Measurements from ENCODE around the gene CCNL2. TPM values are rescaled to one million over a fixed set of nuclear protein-coding genes. Genes with fewer than 3 reads are reported as not detected.
"Not testable (repeated sequence)": the region's sequence is repeated elsewhere in the genome, so short reads cannot be mapped to it uniquely, and the experiment has no call there.

CCNL2 gene
- total RNA-seq, result 10 to 100 TPM; 61.2 to 83.1 (median 67.2) TPM
- polyA plus RNA-seq, result 81.7 TPM
- long read RNA-seq, donor 1, transcript CCNL2-202 (6 exons, 1,186 nt), result major isoform, 12 of 85 reads
- long read RNA-seq, donor 1, transcript CCNL2-201 (11 exons, 2,305 nt), result minor isoform, 11 of 85 reads
- long read RNA-seq, donor 1, transcript CCNL2-204 (6 exons, 3,082 nt), result minor isoform, 6 of 85 reads
- long read RNA-seq, donor 1, partial matches to known transcripts, result 12 of 85 reads
- long read RNA-seq, donor 1, other reads (novel, unspliced or antisense), result 43 of 85 reads
- long read RNA-seq, donor 2, transcript CCNL2-204 (6 exons, 3,082 nt), result major isoform, 5 of 28 reads
- long read RNA-seq, donor 2, partial matches to known transcripts, result 2 of 28 reads
- long read RNA-seq, donor 2, other reads (novel, unspliced or antisense), result 15 of 28 reads
- long read RNA-seq, donor 3, transcript CCNL2-202 (6 exons, 1,186 nt), result minor isoform, 14 of 340 reads
- long read RNA-seq, donor 3, transcript CCNL2-204 (6 exons, 3,082 nt), result major isoform, 101 of 340 reads
- long read RNA-seq, donor 3, transcript CCNL2-201 (11 exons, 2,305 nt), result minor isoform, 32 of 340 reads
- long read RNA-seq, donor 3, partial matches to known transcripts, result 50 of 340 reads
- long read RNA-seq, donor 3, other reads (novel, unspliced or antisense), result 136 of 340 reads
- long read RNA-seq, donor 4, transcript CCNL2-204 (6 exons, 3,082 nt), result major isoform, 11 of 44 reads
- long read RNA-seq, donor 4, transcript CCNL2-201 (11 exons, 2,305 nt), result minor isoform, 5 of 44 reads
- long read RNA-seq, donor 4, partial matches to known transcripts, result 2 of 44 reads
- long read RNA-seq, donor 4, other reads (novel, unspliced or antisense), result 22 of 44 reads

- peak within 1 kb of the TSS; percentile 82 for H3K27ac ChIP-seq (ENCODE audit: low read length)
- WGBS, result under 1% methylated on average over 86 of the region's 86 CpGs
- peak; percentile 97 to 98 for ATAC-seq
- no peaks in the 10 kb centered on the region for H3K9me3 ChIP-seq (ENCODE audit: control insufficient read depth, low read length)
- DNase-seq, result peak; percentile 99 to 100 (median 100)
- H3K4me3 ChIP-seq (ENCODE audit: low read length), result peak within 1 kb of the TSS; percentile 92
- intact Hi-C loops (cut with DNase I), result no loop called here
- H3K4me1 ChIP-seq (ENCODE audit: control insufficient read depth, insufficient read depth, low read length), result peaks cover 7% of the 10 kb centered on the region
- H3K27me3 ChIP-seq (ENCODE audit: control insufficient read depth, insufficient read depth), result no peaks in the 10 kb centered on the region
Measured at GRCh38 chr1:1399187-1399871, at the start of gene CCNL2. Gene CCNL2 (minus strand): TSS chr1:1399335. CDS start chr1:1399306, 29 bp downstream.

- ATAC-seq; H3K4me1 ChIP-seq (ENCODE audit: control insufficient read depth, insufficient read depth, low read length); H3K27ac ChIP-seq (ENCODE audit: low read length); H3K27me3 ChIP-seq (ENCODE audit: control insufficient read depth, insufficient read depth); intact Hi-C loops (cut with DNase I); H3K9me3 ChIP-seq (ENCODE audit: control insufficient read depth, low read length); H3K4me3 ChIP-seq (ENCODE audit: low read length): not testable (repeated sequence)
- peak in 1 of 3 donors; percentile 24 for DNase-seq
- 90% methylated on average over 19 of the region's 19 CpGs for whole genome bisulfite sequencing
Measured at GRCh38 chr1:1446631-1447030, 47.5 kb upstream of the CCNL2 start.

- Histone ChIP-seq H3K4me3 (ENCODE audit: low read length) (no peak overlapping the region), H3K9me3 (ENCODE audit: control insufficient read depth, low read length) (no peaks in the 10 kb centered on the region), H3K4me1 (ENCODE audit: control insufficient read depth, insufficient read depth, low read length) (no peaks in the 10 kb centered on the region), H3K27ac (ENCODE audit: low read length) (no peak overlapping the region), H3K27me3 (ENCODE audit: control insufficient read depth, insufficient read depth) (no peaks in the 10 kb centered on the region)
- ATAC-seq (peak in 1 of 2 donors; percentile 9), DNase-seq (peak in 2 of 3 donors; percentile 44 to 67)
- intact Hi-C loops (cut with DNase I), result loop anchor here in 1 of 4 donors (5.0 kb wide), 1 partner anchor 55 kb away; no protein-coding TSS in a partner anchor
- WGBS, result 81% methylated on average over 32 of the region's 32 CpGs
Measured at GRCh38 chr1:1442069-1442770, 43.1 kb upstream of the CCNL2 start.

- no peaks in the 10 kb centered on the region for H3K9me3 ChIP-seq (ENCODE audit: control insufficient read depth, low read length)
- no peaks in the 10 kb centered on the region for H3K27me3 ChIP-seq (ENCODE audit: control insufficient read depth, insufficient read depth)
- H3K27ac ChIP-seq (ENCODE audit: low read length), result no peak overlapping the region
- intact Hi-C loops (cut with DNase I), result loop anchor here in 1 of 4 donors (5.0 kb wide), 1 partner anchor 56 kb away; no protein-coding TSS in a partner anchor
- H3K4me1 ChIP-seq (ENCODE audit: control insufficient read depth, insufficient read depth, low read length), result no peaks in the 10 kb centered on the region
- no peak overlapping the region for H3K4me3 ChIP-seq (ENCODE audit: low read length)
- WGBS, result 43% methylated on average over 29 of the region's 29 CpGs
- DNase-seq (peak; percentile 57 to 87 (median 83)), ATAC-seq (peak; percentile 73 to 74)
Measured at GRCh38 chr1:1441002-1441888, 42.1 kb upstream of the CCNL2 start.

GRCh38 chr1:1440262-1441001 lies 41.3 kb upstream of the CCNL2 start:
- ATAC-seq (no peak), DNase-seq (peak in 2 of 3 donors; percentile 55 to 71)
- Histone ChIP-seq H3K4me1 (ENCODE audit: control insufficient read depth, insufficient read depth, low read length) (no peaks in the 10 kb centered on the region), H3K9me3 (ENCODE audit: control insufficient read depth, low read length) (no peaks in the 10 kb centered on the region), H3K4me3 (ENCODE audit: low read length) (no peak overlapping the region), H3K27me3 (ENCODE audit: control insufficient read depth, insufficient read depth) (no peaks in the 10 kb centered on the region), H3K27ac (ENCODE audit: low read length) (no peak overlapping the region)
- intact Hi-C loops (cut with DNase I), result loop anchor here in 1 of 4 donors (5.0 kb wide), 1 partner anchor 57 kb away; no protein-coding TSS in a partner anchor
- 72% methylated on average over 26 of the region's 26 CpGs for WGBS

- H3K9me3 ChIP-seq (ENCODE audit: control insufficient read depth, low read length), result no peaks in the 10 kb centered on the region
- ATAC-seq, result no peak
- H3K27me3 ChIP-seq (ENCODE audit: control insufficient read depth, insufficient read depth), result no peaks in the 10 kb centered on the region
- WGBS, result 83% methylated on average over 82 of the region's 82 CpGs
- peak in 2 of 3 donors; percentile 55 for DNase-seq
- no peak overlapping the region for H3K27ac ChIP-seq (ENCODE audit: low read length)
- intact Hi-C loops (cut with DNase I), result loop anchor here in 1 of 4 donors (5.0 kb wide), 1 partner anchor 58 kb away; no protein-coding TSS in a partner anchor
- no peak overlapping the region for H3K4me3 ChIP-seq (ENCODE audit: low read length)
- no peaks in the 10 kb centered on the region for H3K4me1 ChIP-seq (ENCODE audit: control insufficient read depth, insufficient read depth, low read length)
Measured at GRCh38 chr1:1439546-1440261, 40.6 kb upstream of the CCNL2 start.

- H3K4me1 ChIP-seq (ENCODE audit: control insufficient read depth, insufficient read depth, low read length), result no peaks in the 10 kb centered on the region
Measured at GRCh38 chr1:1438531-1439381, 39.6 kb upstream of the CCNL2 start.

GRCh38 chr1:1437904-1438376 lies 38.8 kb upstream of the CCNL2 start:
- Histone ChIP-seq H3K4me3 (ENCODE audit: low read length) (no peak overlapping the region), H3K27me3 (ENCODE audit: control insufficient read depth, insufficient read depth) (no peaks in the 10 kb centered on the region), H3K27ac (ENCODE audit: low read length) (no peak overlapping the region), H3K9me3 (ENCODE audit: control insufficient read depth, low read length) (no peaks in the 10 kb centered on the region), H3K4me1 (ENCODE audit: control insufficient read depth, insufficient read depth, low read length) (no peaks in the 10 kb centered on the region)
- 64% methylated on average over 11 of the region's 11 CpGs for WGBS
- intact Hi-C loops (cut with DNase I), result no loop called here
- ATAC-seq, result no peak
- peak in 2 of 3 donors; percentile 32 to 59 for DNase-seq

More at GRCh38 chr1:1438531-1439381, 39.6 kb upstream of the CCNL2 start:
- WGBS, result 90% methylated on average over 45 of the region's 45 CpGs
- Histone ChIP-seq H3K27ac (ENCODE audit: low read length) (no peak overlapping the region), H3K9me3 (ENCODE audit: control insufficient read depth, low read length) (no peaks in the 10 kb centered on the region), H3K4me3 (ENCODE audit: low read length) (no peak overlapping the region), H3K27me3 (ENCODE audit: control insufficient read depth, insufficient read depth) (no peaks in the 10 kb centered on the region)
- intact Hi-C loops (cut with DNase I), result no loop called here
- ATAC-seq (no peak), DNase-seq (peak in 2 of 3 donors; percentile 34 to 60)
